GM12891 (cell line): Measurements from ENCODE around the gene RTKN2.
A peak's percentile ranks its signal among the peaks of the same experiment; 100 is the strongest.

Experiments
- POLR2A ChIP-seq: IDR thresholded peaks from 2 replicates; pipeline ENCODE4 v1.6.1; 2011; ENCODE audit warnings: low read depth, low read length, control low read depth
- POLR2AphosphoS5 ChIP-seq: IDR thresholded peaks from 2 replicates; pipeline ENCODE4 v1.6.1; 2011; ENCODE audit warnings: low read depth, low read length, control low read depth
- POU2F2 ChIP-seq: IDR thresholded peaks from 2 replicates; pipeline ENCODE4 v1.6.1; 2011; ENCODE audit warnings: low read depth, mild to moderate bottlenecking, control low read depth, low read length, moderate library complexity
- SPI1 ChIP-seq: IDR thresholded peaks from 2 replicates; pipeline ENCODE4 v1.6.1; 2011; ENCODE audit warnings: low read depth, low read length, control low read depth
- TAF1 ChIP-seq: IDR thresholded peaks from 2 replicates; pipeline ENCODE4 v1.6.1; 2011; ENCODE audit warnings: low read depth, low read length, control low read depth

DNA sequence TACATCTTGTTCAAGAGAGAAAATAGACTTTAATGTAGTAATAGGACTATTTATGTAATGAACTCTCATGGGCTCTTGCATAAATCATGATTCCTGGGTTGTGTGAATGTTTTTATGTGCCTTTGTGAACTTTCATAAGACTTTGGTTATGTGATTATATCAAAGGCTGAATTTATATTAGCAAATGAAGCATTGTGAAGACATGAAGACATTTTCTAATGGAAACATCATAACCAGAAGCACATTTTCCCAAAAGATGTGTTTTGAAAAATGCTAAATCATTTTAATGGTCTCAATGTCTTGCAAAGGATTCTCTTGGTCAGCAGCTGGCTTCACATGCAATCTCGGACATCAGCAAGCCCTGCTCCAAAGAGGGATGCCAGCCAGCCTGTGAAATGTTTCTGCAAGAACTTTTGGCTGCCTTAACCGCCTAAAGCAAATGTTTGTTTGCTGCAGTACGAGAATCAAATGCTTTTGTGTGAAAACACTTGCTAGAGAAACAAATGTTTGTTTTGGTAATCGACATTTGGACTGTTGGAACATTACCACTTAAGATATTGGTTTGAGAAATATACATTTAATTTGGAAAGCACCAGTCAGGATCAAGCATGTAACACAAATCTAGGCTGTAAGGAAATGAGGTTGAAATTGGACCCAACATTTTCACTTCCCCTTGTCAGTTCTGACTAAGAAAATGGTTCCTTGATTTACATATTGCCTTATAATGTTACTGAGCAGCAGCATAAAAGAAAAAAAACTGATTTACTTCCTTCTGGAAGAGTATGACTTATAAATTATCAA is 102.1 kb downstream of the RTKN2 start:
- TF ChIP-seq POLR2A (no peak), TAF1 (no peak), POLR2AphosphoS5 (no peak), POU2F2 (no peak), SPI1 (peak; percentile 94)
